K562 (cell line): ENCODE measurements around the gene TXK. TPM values are rescaled to one million over a fixed set of nuclear protein-coding genes. Genes with fewer than 3 reads are reported as not detected.
A peak's percentile ranks its signal among the peaks of the same experiment; 100 is the strongest.

Source experiments
- ATAC-seq: fragments of 200-7000 bp; cut with Tn5 transposase; 3 replicates; pipeline ENCODE4 v1.9.1; 2020; ENCODE audit warnings: moderate library complexity
- BruUV-seq: library from RNA; stranded (reverse); fragments of 400-500 nt; replicated peaks from 2 replicates; lab custom pipeline; 2021; lab: Mats Ljungman, UMichigan
- CTCF ChIA-PET: fragments of 300-600 bp; formaldehyde crosslinking; extraction: SDS; loops from one replicate; lab custom pipeline; 2021; ENCODE audit warnings: low intra/inter-chr PET ratio; lab: Yijun Ruan, JAX
- POLR2A ChIA-PET: fragments of 300-600, 350-650 bp; sonication (Branson Sonifier 250); formaldehyde crosslinking; extraction: SDS; loops from one replicate; lab custom pipeline; 2021; ENCODE audit warnings: antibody characterized with exemption, inconsistent platforms; lab: Yijun Ruan, JAX
- DNase-seq, 4 experiments: peaks; one replicate each; pipeline versions ENCODE4 v3.0.0 to v3.0.0-alpha.2; 2011 to 2018; ENCODE audit warnings: low spot score in 3 of 4, mixed read lengths in 3 of 4; ENCODE audit errors: extremely low read depth in 1 of 4
- FAIRE-seq: peaks from 2 replicates; lab custom pipeline; 2011; peaks lifted over from hg19 to GRCh38; lab: Jason Lieb, UNC
- H2AFZ ChIP-seq: 2 replicates; pipeline ENCODE4 v1.6.0; 2011; ENCODE audit warnings: low read depth, low read length, control low read depth, inconsistent platforms
- H3K27ac ChIP-seq: fragments of 200-600 bp; 3 replicates; pipeline ENCODE4 v1.8.0; 2011; ENCODE audit warnings: low read depth, mild to moderate bottlenecking, control low read depth, inconsistent platforms, low read length, moderate library complexity, mixed read lengths; ENCODE audit errors: extremely low read depth
- H3K27me3 ChIP-seq, 2 experiments: fragments of 300-600 bp in 1 of 2; 2 replicates in 1 of 2; 3 replicates in 1 of 2; pipeline versions ENCODE4 v1.6.0 to v1.8.0; 2011; ENCODE audit warnings: inconsistent platforms in 2 of 2, low read length in 2 of 2, mild to moderate bottlenecking in 1 of 2, mixed read lengths in 1 of 2, moderate library complexity in 1 of 2; ENCODE audit not compliant: control insufficient read depth in 2 of 2, insufficient read depth in 2 of 2
- H3K36me3 ChIP-seq: fragments of 300-600 bp; 3 replicates; pipeline ENCODE4 v1.8.0; 2011; ENCODE audit warnings: mild to moderate bottlenecking, low read length, inconsistent platforms; ENCODE audit not compliant: control insufficient read depth, insufficient read depth
- H3K4me1 ChIP-seq, 2 experiments: fragments of 200-600 bp in 1 of 2; replicated peaks in 1 of 2; 2 replicates in 1 of 2; 3 replicates in 1 of 2; pipeline versions ENCODE4 v1.5.1 to v1.8.0; 2011; ENCODE audit warnings: inconsistent platforms in 2 of 2, low read length in 2 of 2, mild to moderate bottlenecking in 1 of 2, mixed read lengths in 1 of 2, moderate library complexity in 1 of 2; ENCODE audit not compliant: control insufficient read depth in 2 of 2, insufficient read depth in 2 of 2
- H3K4me2 ChIP-seq: 2 replicates; pipeline ENCODE4 v1.6.1; 2011; ENCODE audit warnings: low read length, control low read depth, inconsistent platforms, mixed read lengths; ENCODE audit not compliant: insufficient read depth
- H3K4me3 ChIP-seq: fragments of 200-600 bp; sonication (generic), shearing (Covaris generic); 2 replicates; pipeline ENCODE4 v1.5.1; 2016; ENCODE audit warnings: control low read depth, inconsistent platforms
- H3K79me2 ChIP-seq: fragments of 200-600 bp; 3 replicates; pipeline ENCODE4 v1.8.0; 2011; ENCODE audit warnings: low read length, inconsistent platforms; ENCODE audit not compliant: control insufficient read depth, insufficient read depth
- H3K9ac ChIP-seq, 2 experiments: 2 replicates each; pipeline versions ENCODE4 v1.6.0 to v1.6.1; 2011; ENCODE audit warnings: low read depth in 2 of 2, low read length in 2 of 2, control low read depth in 1 of 2, inconsistent platforms in 1 of 2, mild to moderate bottlenecking in 1 of 2, mixed read lengths in 1 of 2; ENCODE audit not compliant: insufficient read depth in 1 of 2
- H3K9me1 ChIP-seq: one replicate; pipeline ENCODE4 v1.6.0; 2011; ENCODE audit warnings: inconsistent platforms, mild to moderate bottlenecking, low read length, moderate library complexity; ENCODE audit not compliant: control insufficient read depth, insufficient read depth
- H3K9me3 ChIP-seq: replicated peaks from 2 replicates; pipeline ENCODE4 v1.5.1; 2011; ENCODE audit warnings: low read depth, low read length, inconsistent platforms; ENCODE audit not compliant: control insufficient read depth, insufficient read depth
- H4K20me1 ChIP-seq: replicated peaks from 2 replicates; pipeline ENCODE4 v1.6.1; 2011; ENCODE audit warnings: low read length, inconsistent platforms, mixed read lengths; ENCODE audit not compliant: control insufficient read depth, insufficient read depth
- C11orf30 ChIP-seq: fragments of 450-650 bp; IDR thresholded peaks from 2 replicates; pipeline ENCODE4 v1.6.1; 2016; ENCODE audit warnings: low read depth, mild to moderate bottlenecking
- DPF2 ChIP-seq: fragments of 450-650 bp; IDR thresholded peaks from 2 replicates; pipeline ENCODE4 v1.6.1; 2016
- NFRKB ChIP-seq: fragments of 450-650 bp; IDR thresholded peaks from 2 replicates; pipeline ENCODE4 v1.6.1; 2016; ENCODE audit warnings: low read depth
- PTRF ChIP-seq: fragments of 450-650 bp; IDR thresholded peaks from 2 replicates; pipeline ENCODE4 v1.6.1; 2016; ENCODE audit warnings: mild to moderate bottlenecking, missing genetic modification characterization, missing compliant biosample characterization
- RERE ChIP-seq: sonication (generic); formaldehyde crosslinking; IDR thresholded peaks from 2 replicates; pipeline ENCODE4 v1.8.0; 2023; ENCODE audit warnings: missing genetic modification reagents, mild to moderate bottlenecking, borderline replicate concordance
- WGBS: fragments of 100-300 bp; shearing (Covaris generic); methylation state at CpG from one replicate; pipeline ENCODE4 v1.1.6; 2016; ENCODE audit warnings: low coverage, mixed read lengths; ENCODE audit not compliant: insufficient coverage; ENCODE audit errors: missing lambda C conversion rate; 5-methylcytosine and 5-hydroxymethylcytosine counted together
- in situ Hi-C: fragments of 300-500 bp; cut with MboI; formaldehyde crosslinking; loops from 4 replicates; pipeline ENCODE4 v1.15.0; 2018; ENCODE audit warnings: inconsistent platforms, mixed read lengths
- intact Hi-C: fragments of 100-400 bp; cut with micrococcal nuclease; formaldehyde crosslinking; loops from 2 replicates; pipeline ENCODE4 v1.14.2; 2022
- polyA plus RNA-seq, 8 experiments: library from polyadenylated mRNA; depleted of rRNA in 4 of 8; stranded (reverse) in 5 of 8; unstranded in 3 of 8; fragments of >200 nt; fragmentation: Nextera tagmentation in 2 of 8; fragmentation: Illumina TruSeq in 1 of 8; extraction: Ambion mirVana in 2 of 8; extraction: Trizol in 1 of 8; gene quantifications; 2 replicates each; pipeline versions ENCODE4 v1.2.1 to v1.2.3, GENCODE V29; 2011 to 2014; ENCODE audit warnings: inconsistent platforms in 1 of 8, missing spikeins in 1 of 8
- total RNA-seq, 7 experiments: library from RNA; depleted of rRNA in 6 of 7; stranded (reverse); fragments of >200 nt in 6 of 7; fragmentation: Illumina TruSeq in 2 of 7; extraction: Trizol in 2 of 7; gene quantifications; 2 replicates each; pipeline versions ENCODE4 v1.2.1 to v1.2.3, GENCODE V29; 2011 to 2021; ENCODE audit warnings: low replicate concordance in 1 of 7
- TF ChIP-seq, protein P1 (sequence below): sonication (generic); IDR thresholded peaks from 2 replicates; pipeline ENCODE4 v1.6.1; 2016
- TF ChIP-seq, protein P2 (sequence below): fragments of 450-650 bp; IDR thresholded peaks from 2 replicates; pipeline ENCODE4 v1.6.1; 2017; ENCODE audit warnings: antibody characterized with exemption, mild to moderate bottlenecking
- TF ChIP-seq, protein P3 (sequence below): fragments of 450-650 bp; formaldehyde crosslinking; IDR thresholded peaks from 2 replicates; pipeline ENCODE4 v1.4.0; 2022; ENCODE audit warnings: missing genetic modification characterization

The TXK gene
- total and polyA plus RNA-seq, 9 of the 15 experiments (the other 6 are each of a cell fraction or from before 2014, with no cell fraction given): 0.24 to 1.1 (median 0.45) TPM; not detected in 1

DNA sequence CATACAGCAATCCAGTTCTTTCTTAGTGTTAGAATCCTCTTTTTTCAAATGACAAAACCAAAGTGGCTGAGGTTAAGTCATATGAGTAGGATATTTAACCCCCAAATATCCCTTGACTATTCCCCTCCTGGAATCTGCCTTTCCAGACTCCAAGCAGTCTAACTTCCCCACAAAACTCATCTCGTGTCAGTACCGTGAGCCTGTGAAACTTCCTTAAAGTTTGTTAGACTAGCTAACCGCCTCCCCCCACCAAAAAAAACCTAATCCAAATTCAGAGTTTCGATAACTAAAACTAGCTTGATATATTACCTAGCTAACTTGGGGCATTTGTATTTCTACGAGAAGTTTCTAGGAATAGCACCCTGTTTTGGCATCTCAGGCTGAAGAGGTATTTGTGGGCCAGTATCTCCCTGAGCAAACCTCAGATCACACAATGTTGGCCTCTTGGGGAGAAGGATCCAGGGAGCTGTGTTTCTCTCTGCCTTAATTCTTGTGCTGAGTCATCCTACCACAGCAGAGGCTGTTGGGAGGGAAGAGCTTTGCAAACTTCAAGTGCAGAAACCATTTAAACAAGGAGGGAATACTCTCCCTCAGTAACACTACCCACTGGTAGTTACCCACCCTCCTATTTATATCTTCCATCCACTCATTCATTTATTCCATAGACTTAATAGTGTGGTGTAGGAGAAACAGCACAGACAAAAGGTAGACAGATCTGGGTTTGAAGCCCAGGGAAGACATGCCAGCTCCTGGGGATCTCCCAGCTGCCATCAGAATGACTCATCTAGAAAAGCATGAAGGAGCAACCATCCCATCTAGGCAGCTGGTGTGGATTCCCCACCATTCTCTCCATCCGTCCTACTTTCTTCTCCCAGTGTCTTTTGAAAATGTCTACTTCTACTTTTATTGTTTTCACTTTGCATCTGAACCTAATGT lies 39.3 kb upstream of the TXK start:
- peak; percentile 86 for FAIRE-seq
- H2AFZ ChIP-seq: peak overlapping the region; percentile 46
- POLR2A ChIA-PET: interaction anchor here (0.7 to 1.4 kb wide), 4 partner anchors 8 to 588 kb away, joined by 3 to 6 read pairs (median 4); no protein-coding TSS in a partner anchor
- TF ChIP-seq, protein P1, sequence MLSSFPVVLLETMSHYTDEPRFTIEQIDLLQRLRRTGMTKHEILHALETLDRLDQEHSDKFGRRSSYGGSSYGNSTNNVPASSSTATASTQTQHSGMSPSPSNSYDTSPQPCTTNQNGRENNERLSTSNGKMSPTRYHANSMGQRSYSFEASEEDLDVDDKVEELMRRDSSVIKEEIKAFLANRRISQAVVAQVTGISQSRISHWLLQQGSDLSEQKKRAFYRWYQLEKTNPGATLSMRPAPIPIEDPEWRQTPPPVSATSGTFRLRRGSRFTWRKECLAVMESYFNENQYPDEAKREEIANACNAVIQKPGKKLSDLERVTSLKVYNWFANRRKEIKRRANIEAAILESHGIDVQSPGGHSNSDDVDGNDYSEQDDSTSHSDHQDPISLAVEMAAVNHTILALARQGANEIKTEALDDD: peak; percentile 87
- TF ChIP-seq PTRF (no peak), NFRKB (peak; percentile 36; the same call in 1 of the 2 replicates), RERE (no peak), C11orf30 (peak; percentile 92), DPF2 (peak; percentile 79)
- TF ChIP-seq, protein P2, sequence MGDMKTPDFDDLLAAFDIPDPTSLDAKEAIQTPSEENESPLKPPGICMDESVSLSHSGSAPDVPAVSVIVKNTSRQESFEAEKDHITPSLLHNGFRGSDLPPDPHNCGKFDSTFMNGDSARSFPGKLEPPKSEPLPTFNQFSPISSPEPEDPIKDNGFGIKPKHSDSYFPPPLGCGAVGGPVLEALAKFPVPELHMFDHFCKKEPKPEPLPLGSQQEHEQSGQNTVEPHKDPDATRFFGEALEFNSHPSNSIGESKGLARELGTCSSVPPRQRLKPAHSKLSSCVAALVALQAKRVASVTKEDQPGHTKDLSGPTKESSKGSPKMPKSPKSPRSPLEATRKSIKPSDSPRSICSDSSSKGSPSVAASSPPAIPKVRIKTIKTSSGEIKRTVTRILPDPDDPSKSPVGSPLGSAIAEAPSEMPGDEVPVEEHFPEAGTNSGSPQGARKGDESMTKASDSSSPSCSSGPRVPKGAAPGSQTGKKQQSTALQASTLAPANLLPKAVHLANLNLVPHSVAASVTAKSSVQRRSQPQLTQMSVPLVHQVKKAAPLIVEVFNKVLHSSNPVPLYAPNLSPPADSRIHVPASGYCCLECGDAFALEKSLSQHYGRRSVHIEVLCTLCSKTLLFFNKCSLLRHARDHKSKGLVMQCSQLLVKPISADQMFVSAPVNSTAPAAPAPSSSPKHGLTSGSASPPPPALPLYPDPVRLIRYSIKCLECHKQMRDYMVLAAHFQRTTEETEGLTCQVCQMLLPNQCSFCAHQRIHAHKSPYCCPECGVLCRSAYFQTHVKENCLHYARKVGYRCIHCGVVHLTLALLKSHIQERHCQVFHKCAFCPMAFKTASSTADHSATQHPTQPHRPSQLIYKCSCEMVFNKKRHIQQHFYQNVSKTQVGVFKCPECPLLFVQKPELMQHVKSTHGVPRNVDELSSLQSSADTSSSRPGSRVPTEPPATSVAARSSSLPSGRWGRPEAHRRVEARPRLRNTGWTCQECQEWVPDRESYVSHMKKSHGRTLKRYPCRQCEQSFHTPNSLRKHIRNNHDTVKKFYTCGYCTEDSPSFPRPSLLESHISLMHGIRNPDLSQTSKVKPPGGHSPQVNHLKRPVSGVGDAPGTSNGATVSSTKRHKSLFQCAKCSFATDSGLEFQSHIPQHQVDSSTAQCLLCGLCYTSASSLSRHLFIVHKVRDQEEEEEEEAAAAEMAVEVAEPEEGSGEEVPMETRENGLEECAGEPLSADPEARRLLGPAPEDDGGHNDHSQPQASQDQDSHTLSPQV: peak; percentile 94
- TF ChIP-seq, protein P3, sequence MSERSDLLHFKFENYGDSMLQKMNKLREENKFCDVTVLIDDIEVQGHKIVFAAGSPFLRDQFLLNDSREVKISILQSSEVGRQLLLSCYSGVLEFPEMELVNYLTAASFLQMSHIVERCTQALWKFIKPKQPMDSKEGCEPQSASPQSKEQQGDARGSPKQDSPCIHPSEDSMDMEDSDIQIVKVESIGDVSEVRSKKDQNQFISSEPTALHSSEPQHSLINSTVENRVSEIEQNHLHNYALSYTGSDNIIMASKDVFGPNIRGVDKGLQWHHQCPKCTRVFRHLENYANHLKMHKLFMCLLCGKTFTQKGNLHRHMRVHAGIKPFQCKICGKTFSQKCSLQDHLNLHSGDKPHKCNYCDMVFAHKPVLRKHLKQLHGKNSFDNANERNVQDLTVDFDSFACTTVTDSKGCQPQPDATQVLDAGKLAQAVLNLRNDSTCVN (CRISPR knock-in tag): no peak

More for the DNA sequence above, 39.3 kb upstream of the TXK start:
- Histone ChIP-seq H3K4me3 (no peak overlapping the region), H4K20me1 (no peaks in the 10 kb centered on the region), H3K9ac (peak overlapping the region in 1 of 2 experiments; percentile 64; a peak in 3 of 4 replicates), H3K27ac (peak overlapping the region; percentile 82), H3K36me3 (peaks cover 4% of the 10 kb centered on the region; the same call in 2 of the 3 replicates), H3K79me2 (no peaks in the 10 kb centered on the region), H3K9me3 (no peaks in the 10 kb centered on the region), H3K4me2 (peak overlapping the region; percentile 30), H3K9me1 (no peaks in the 10 kb centered on the region), H3K4me1 (peaks cover 0 to 17% of the 10 kb centered on the region in 2 experiments; a peak in 3 of 5 replicates), H3K27me3 (no peaks in the 10 kb centered on the region)
- ATAC-seq: peak; percentile 93
- in situ Hi-C loops: no loop called here
- 31% methylated on average over 6 of the region's 6 CpGs for whole genome bisulfite sequencing
- peak; percentile 41 to 82 (median 56) for DNase-seq
- intact Hi-C loops: no loop called here
- CTCF ChIA-PET: no interaction called here
- no TSS peak for BruUV-seq
